GM18519 (cell line): ENCODE data around the gene PSAP.
"Not testable (repeated sequence)": the region's sequence is repeated elsewhere in the genome, so short reads cannot be mapped to it uniquely, and the experiment has no call there.

Experiments
- ATAC-seq: cut with Tn5 transposase; IDR thresholded peaks from one replicate; pipeline ENCODE4 v1.9.1; 2021; ENCODE audit warnings: mild to moderate bottlenecking, moderate library complexity; ENCODE audit not compliant: unreplicated experiment, low FRiP score

The PSAP gene

DNA sequence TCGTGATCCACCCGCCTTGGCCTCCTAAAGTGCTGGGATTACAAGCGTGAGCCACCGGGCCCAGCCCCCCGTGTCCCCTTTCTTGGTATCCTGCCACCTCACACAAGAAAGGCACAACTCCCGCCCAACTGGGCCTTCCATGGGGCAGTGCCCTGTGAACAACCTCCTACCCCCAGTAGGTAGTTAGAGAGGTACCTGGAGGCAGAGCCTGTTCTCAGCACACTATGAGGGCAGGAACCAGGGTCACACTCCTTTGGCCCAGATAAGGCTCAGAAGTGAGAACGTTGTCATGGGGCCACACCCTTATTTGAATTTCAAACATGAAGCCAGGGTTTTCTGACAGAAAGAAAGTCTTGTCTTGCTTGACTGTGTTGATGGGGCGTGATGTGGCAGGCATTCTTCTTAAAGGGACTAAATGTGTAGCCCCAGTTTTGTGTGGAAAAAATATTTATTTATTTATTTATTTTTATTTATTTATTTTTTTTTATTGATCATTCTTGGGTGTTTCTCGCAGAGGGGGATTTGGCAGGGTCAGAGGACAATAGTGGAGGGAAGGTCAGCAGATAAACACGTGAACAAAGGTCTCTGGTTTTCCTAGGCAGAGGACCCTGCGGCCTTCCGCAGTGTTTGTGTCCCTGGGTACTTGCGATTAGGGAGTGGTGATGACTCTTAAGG lies 23.8 kb upstream of the PSAP start:
- ATAC-seq: not testable (repeated sequence)

DNA sequence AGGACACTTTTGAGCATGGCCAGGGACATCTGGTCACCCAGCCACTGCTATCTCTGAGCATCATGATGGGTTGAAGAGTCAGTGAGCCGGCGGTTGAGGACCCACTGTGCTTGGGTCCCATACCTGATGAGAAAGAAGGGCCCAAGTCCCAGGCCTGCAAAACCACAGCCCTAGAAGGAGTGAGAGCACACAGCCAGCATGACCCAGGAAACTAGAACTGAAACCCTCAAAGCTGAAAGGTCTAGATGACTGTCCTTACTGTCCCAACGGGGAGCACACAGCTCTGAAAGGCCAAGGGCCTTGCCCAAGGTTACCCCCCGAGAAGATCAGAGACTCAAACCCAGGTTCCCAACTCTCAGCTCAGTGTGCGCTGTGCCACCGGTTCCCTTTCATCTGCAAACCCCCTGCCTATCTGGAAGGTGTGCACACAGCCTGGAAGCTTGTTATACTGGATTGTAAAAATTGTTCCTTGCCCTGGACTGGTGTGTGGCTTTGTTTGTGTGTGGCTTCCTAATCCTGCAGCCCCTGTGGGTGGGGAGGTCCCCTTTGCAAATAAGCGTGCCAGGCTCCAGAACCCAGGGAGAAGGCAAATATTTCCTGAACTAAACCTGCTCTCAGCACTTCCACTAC lies 22.6 kb upstream of the PSAP start:
- ATAC-seq: peak; percentile 96

- ATAC-seq: not testable (repeated sequence)
Observed at GRCh38 chr10:71869601-71870000, 18.6 kb upstream of the PSAP start.

GRCh38 chr10:71868192-71868697 lies 17.2 kb upstream of the PSAP start:
- no peak for ATAC-seq

DNA sequence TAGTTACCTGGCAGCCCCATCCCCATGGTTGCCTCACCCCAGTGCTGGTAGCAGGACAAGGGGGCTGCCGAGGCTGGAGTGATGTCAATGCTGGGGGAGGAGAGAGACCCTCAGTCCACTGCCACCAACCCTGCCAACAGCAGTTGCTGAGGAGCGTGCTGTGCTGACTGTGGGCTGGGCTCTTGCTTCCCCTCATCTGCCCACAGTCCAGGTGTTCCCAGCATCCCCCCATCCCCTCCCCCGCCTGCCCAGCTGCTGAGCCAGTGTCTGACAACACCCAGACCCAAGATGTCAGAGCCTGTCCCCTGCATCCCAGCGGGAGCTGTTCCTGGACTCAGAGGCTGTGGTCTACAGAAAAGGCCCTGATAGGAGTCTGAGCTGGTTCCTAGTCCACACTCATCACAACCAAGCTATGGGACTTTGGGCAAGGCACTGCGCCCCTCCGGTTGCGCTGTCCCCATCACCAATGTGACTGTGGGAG lies 14.6 kb upstream of the PSAP start:
- ATAC-seq: no peak

- no peak for ATAC-seq
Observed at GRCh38 chr10:71864911-71865361, 13.9 kb upstream of the PSAP start.

DNA sequence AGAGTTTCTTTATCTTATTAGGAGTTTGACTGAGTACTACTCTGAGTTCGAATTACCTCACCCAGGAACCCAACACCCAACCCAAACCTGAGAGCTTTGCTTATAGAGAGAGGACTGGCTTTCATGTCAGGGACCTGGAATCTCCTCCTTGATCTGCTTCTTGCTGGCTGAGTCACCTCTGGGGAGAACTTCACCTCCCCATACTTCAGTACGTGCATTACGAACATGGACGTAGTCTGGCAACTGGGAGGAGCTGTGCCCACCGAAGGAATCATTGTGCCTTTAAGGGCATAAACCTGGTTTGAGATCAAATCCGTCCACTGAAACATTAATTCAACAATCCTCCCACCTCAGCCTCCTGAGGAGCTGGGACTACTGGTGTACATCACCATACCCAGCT lies 12.2 kb upstream of the PSAP start:
- no peak for ATAC-seq

GRCh38 chr10:71860243-71861029 lies 9.4 kb upstream of the PSAP start:
- no peak for ATAC-seq

DNA sequence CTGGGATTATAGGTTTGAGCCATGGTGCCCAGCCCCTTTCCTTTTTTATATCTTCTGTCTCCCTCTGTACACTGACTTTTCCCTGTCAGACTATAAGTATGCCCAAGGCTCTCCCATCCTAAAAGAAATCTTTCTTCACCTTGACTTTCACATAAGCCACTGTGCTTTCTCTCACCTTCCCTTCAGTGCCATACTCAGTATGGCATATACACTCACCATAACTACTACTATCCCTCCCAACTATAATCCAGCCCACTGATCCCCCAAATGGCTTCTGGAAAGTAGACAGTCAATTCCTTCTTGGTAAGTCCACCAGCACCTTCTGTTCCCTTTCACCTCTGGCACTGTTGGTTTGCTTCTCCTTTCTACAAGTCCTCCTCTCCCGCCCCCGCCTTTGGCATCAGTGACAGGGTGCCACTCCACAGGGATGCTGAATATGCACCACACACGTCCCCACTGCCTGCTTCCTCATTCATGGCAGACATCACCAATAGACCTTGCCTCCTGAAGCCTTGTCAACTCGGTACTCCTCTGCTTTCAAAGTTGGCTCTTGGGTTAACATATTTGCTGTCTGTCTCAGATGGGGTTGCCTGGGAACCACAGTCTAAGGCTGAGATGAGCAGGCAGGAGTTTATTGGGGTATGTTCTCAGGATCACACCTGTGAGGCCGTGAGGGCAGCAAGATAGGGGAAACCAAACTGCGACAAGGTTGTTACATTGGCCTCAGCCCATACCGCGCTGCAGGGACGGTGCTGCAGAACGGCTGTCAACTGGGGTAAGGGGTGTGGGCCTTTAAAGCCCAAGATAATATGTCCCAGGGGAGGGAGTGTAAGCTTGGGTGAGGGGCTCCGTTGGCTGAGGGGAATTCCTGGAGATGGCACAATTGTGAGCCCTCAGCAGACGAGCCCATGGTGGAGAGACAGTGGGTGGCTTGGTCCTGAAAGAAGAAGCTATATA lies 7.2 kb upstream of the PSAP start:
- ATAC-seq: no peak

- no peak for ATAC-seq
Observed at GRCh38 chr10:71856619-71857018, 5.6 kb upstream of the PSAP start.

GRCh38 chr10:71854031-71854430 lies 3.0 kb upstream of the PSAP start:
- no peak for ATAC-seq

- no peak for ATAC-seq
Observed at GRCh38 chr10:71852355-71852937, 1.4 kb upstream of the PSAP start.

DNA sequence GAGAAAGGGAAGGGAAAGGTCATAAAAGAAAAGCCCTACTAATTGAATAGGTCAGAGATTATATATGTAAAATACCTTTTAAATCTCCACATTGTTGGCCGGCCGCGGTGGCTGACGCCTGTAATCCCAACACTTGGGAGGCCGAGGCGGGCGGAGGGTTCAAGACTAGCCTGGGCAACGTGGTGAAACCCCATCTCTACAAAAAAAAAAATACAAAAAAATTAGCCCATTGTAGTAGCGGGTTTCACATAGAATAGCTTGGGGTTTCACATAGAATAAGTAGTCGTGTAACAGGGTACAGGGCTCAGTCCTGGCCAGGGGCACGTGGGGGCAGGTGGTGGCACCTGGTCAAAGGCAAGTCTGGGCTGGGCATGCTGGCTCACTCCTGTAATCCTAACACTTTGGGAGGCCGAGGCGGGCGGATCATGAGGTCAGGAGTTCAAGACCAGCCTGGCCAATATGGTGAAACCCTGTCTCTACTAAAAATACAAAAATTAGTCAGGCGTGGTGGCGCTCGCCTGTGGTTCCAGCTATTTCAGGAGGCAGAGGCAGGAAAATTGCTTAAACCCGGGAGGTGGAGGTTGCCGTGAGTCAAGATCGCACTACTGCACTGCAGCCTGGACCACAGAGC lies 529 bp upstream of the PSAP start:
- ATAC-seq: peak; percentile 10

DNA sequence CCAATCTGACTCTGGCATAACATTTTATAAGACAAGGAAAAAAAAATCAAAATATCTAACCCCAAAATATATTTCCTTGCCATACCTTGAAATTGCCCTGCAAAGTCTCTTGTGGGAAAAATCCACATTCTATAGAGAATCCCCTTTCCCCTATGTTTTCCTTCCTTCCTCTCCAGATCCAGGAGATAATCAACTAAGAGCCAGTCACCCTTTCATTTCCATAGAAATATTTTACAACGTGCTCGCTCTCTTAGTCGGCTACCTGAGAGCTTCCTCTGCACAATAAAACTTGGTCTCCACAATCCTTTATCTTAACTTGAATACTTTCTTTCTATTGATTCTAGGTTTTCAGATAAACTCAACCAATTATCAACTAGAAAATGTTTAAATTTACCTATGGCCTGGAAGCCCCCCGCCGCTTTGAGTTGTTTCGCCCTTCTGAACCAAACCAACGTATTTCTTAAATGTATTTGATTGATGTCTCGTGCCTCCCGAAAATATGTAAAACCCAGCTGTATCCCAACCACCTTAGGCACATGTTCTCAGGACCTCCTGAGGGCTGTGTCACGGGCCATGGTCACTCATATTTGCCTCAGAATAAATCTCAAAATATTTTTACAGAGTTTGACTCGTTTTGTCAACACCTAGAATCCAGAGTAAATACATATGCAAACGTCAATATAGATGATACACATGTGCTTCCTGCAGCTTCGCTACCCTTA lies 869 bp downstream of the PSAP start:
- ATAC-seq: no peak

GRCh38 chr10:71849461-71849908 lies 1.6 kb downstream of the PSAP start:
- ATAC-seq: no peak

- no peak for ATAC-seq
Observed at GRCh38 chr10:71848325-71849275, 2.5 kb downstream of the PSAP start.

DNA sequence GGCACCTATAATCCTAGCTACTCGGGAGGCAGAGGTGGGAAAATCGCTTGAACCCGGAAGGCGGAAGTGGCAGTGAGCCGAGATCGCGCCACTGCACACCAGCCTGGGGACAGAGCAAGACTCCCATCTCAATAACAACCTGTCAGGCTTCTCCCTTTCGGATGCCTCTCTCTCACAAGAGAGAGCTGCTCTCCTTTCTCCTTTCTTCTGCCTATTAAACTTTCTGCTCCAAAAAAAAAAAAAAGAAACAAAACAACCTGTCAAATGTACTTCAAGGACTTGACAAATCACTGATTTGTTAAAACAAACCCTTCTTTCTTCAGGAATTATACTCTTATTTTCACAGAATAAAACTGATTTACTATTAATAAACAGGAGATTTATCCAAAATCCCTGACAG lies 3.6 kb downstream of the PSAP start:
- ATAC-seq: no peak
